Neural cell (in vitro differentiated cells): ENCODE data around the gene CTSZ. TPM values are rescaled to one million over a fixed set of nuclear protein-coding genes. Genes with fewer than 3 reads are reported as not detected.

Experiments
- H2AFZ ChIP-seq: fragments of 200-600, 300-800 bp; sonication (generic), shearing (Covaris generic); 2 replicates; pipeline ENCODE4 v1.6.0; 2014; ENCODE audit warnings: low read depth, mild to moderate bottlenecking, antibody characterized with exemption, low read length, moderate library complexity
- H3F3A ChIP-seq: fragments of 200-600 bp; shearing (Covaris generic); 2 replicates; pipeline ENCODE4 v1.6.1; 2016; ENCODE audit warnings: mild to moderate bottlenecking, moderate library complexity, mixed read lengths, antibody characterized with exemption, low read length; ENCODE audit not compliant: insufficient read depth, poor library complexity, severe bottlenecking
- H3K27ac ChIP-seq: fragments of 200-600, 300-800 bp; sonication (generic), shearing (Covaris generic); 2 replicates; pipeline ENCODE4 v1.5.1; 2014; ENCODE audit warnings: mild to moderate bottlenecking, low read length, moderate library complexity
- H3K27me3 ChIP-seq: fragments of 300-800, 200-600 bp; sonication (generic), shearing (Covaris generic); 2 replicates; pipeline ENCODE4 v1.6.0; 2014; ENCODE audit warnings: mild to moderate bottlenecking, low read depth, low read length, moderate library complexity; ENCODE audit not compliant: insufficient read depth
- H3K36me3 ChIP-seq: fragments of 300-800, 200-600 bp; sonication (generic), shearing (Covaris generic); 2 replicates; pipeline ENCODE4 v1.5.1; 2014; ENCODE audit warnings: mild to moderate bottlenecking, antibody characterized with exemption, low read length, moderate library complexity; ENCODE audit not compliant: insufficient read depth
- H3K4me2 ChIP-seq: fragments of 300-800, 200-600 bp; sonication (generic), shearing (Covaris generic); 2 replicates; pipeline ENCODE4 v1.6.0; 2014; ENCODE audit warnings: mild to moderate bottlenecking, low read length
- H3K4me3 ChIP-seq: fragments of 300-800, 200-600 bp; sonication (generic), shearing (Covaris generic); 2 replicates; pipeline ENCODE4 v1.5.1; 2014; ENCODE audit warnings: mild to moderate bottlenecking, low read length, moderate library complexity
- H3K79me2 ChIP-seq: fragments of 200-600 bp; shearing (Covaris generic); replicated peaks from 2 replicates; pipeline ENCODE4 v1.6.0; 2014; ENCODE audit warnings: mild to moderate bottlenecking, low read length, moderate library complexity; ENCODE audit not compliant: insufficient read depth
- H3K9ac ChIP-seq: fragments of 300-800, 200-600 bp; sonication (generic), shearing (Covaris generic); 2 replicates; pipeline ENCODE4 v1.6.1; 2016; ENCODE audit warnings: mild to moderate bottlenecking, low read length, mixed read lengths
- H3K9me2 ChIP-seq: fragments of 200-600 bp; shearing (Covaris generic); 2 replicates; pipeline ENCODE4 v1.6.1; 2016; ENCODE audit warnings: mild to moderate bottlenecking, low read length, mixed read lengths; ENCODE audit not compliant: insufficient read depth
- H3K9me3 ChIP-seq: fragments of 200-600, 300-800 bp; sonication (generic), shearing (Covaris generic); 2 replicates; pipeline ENCODE4 v1.6.1; 2016; ENCODE audit warnings: mild to moderate bottlenecking, mixed run types, low read length, moderate library complexity, mixed read lengths
- H4K20me1 ChIP-seq: fragments of 200-600 bp; shearing (Covaris generic); 2 replicates; pipeline ENCODE4 v1.6.1; 2016; ENCODE audit warnings: mild to moderate bottlenecking, mixed run types; ENCODE audit not compliant: insufficient read depth
- EP300 ChIP-seq: fragments of 450-650 bp; conservative IDR thresholded peaks from 2 replicates; pipeline ENCODE4 v1.6.1; 2014; ENCODE audit warnings: antibody characterized with exemption, mild to moderate bottlenecking, moderate library complexity; ENCODE audit not compliant: poor library complexity, severe bottlenecking
- EZH2 ChIP-seq: fragments of 200-600, 300-800 bp; shearing (Covaris generic), sonication (generic); IDR thresholded peaks from 2 replicates; pipeline ENCODE4 v1.6.1; 2014; ENCODE audit warnings: antibody characterized with exemption, low read length, borderline replicate concordance, mild to moderate bottlenecking; ENCODE audit not compliant: insufficient read depth, poor library complexity, severe bottlenecking
- MXI1 ChIP-seq: fragments of 450-650 bp; conservative IDR thresholded peaks from 2 replicates; pipeline ENCODE4 v1.6.1; 2014; ENCODE audit warnings: antibody characterized with exemption, mild to moderate bottlenecking; ENCODE audit not compliant: poor library complexity, severe bottlenecking
- POLR2AphosphoS5 ChIP-seq: IDR thresholded peaks from 2 replicates; pipeline ENCODE4 v1.6.1; 2012
- RAD21 ChIP-seq: fragments of 450-650 bp; conservative IDR thresholded peaks from 2 replicates; pipeline ENCODE4 v1.6.1; 2014; ENCODE audit warnings: antibody characterized with exemption, mild to moderate bottlenecking, moderate library complexity
- SMC3 ChIP-seq: fragments of 450-650 bp; conservative IDR thresholded peaks from 2 replicates; pipeline ENCODE4 v1.6.1; 2014; ENCODE audit warnings: antibody characterized with exemption, mild to moderate bottlenecking, moderate library complexity; ENCODE audit not compliant: poor library complexity
- TAF1 ChIP-seq: IDR thresholded peaks from 2 replicates; pipeline ENCODE4 v1.6.1; 2012; ENCODE audit warnings: low read depth
- polyA plus RNA-seq: library from polyadenylated mRNA; depleted of rRNA; stranded (reverse); fragments of >200 nt; gene quantifications from 2 replicates; pipeline ENCODE4 v1.2.3, GENCODE V29; 2014
- TF ChIP-seq, protein P1 (sequence below): IDR thresholded peaks from 2 replicates; pipeline ENCODE4 v1.6.1; 2012; ENCODE audit warnings: borderline replicate concordance
- TF ChIP-seq, protein P2 (sequence below): fragments of 450-650 bp; IDR thresholded peaks from 2 replicates; pipeline ENCODE4 v1.5.1; 2014; ENCODE audit warnings: antibody characterized with exemption, mild to moderate bottlenecking, moderate library complexity; ENCODE audit not compliant: poor library complexity, severe bottlenecking

Gene CTSZ
- polyA plus RNA-seq, 1 donor from 2014 or later: 0.31 TPM

DNA sequence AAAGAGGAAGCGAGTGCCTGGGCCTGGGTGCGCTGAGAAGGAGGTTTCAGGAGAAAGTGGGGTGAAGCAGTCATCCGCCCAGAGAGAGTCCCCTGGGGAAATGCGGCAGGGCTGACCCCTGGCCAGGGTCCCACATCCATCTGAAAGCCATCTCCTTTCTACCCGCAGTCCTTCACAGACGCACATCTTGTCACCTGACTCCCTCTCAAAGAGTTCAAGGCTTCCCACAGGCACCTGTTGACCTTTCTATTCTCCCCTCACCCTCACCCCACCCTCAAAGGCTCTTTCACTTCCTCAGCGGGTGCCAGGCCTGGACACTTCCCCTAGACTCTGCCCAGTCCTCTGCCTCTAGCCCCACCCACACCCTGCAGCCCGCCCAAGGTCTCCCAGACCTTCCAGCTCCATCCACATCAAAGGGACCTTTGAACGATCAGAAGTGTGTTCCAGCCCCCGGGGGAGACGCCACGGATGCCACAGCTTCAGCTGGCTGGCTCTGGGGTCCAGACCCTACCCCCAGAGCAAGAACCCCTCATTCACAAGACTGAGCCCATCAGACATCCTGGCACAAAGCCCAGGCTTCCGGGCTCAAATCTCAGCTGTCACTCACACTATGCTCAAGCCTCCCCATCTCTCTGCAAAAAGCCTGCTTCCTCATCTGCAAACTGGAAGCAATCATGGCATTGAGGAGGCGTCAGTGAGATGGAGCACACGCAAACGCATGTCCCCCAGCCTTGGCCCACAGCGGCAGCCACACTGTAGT lies 2.1 kb downstream of the CTSZ start:
- Histone ChIP-seq H3F3A (no peaks in the 10 kb centered on the region), H3K4me2 (no peak overlapping the region), H3K9me3 (no peaks in the 10 kb centered on the region), H3K79me2 (no peaks in the 10 kb centered on the region), H3K36me3 (no peaks in the 10 kb centered on the region), H4K20me1 (no peaks in the 10 kb centered on the region), H2AFZ (no peak overlapping the region), H3K27me3 (peaks cover 10% of the 10 kb centered on the region), H3K27ac (no peak overlapping the region), H3K9me2 (no peaks in the 10 kb centered on the region), H3K4me3 (no peak overlapping the region), H3K9ac (no peak overlapping the region)
- no peak for TF ChIP-seq POLR2AphosphoS5
- no peak for TF ChIP-seq SMC3
- TF ChIP-seq MXI1: no peak
- TF ChIP-seq TAF1: no peak
- TF ChIP-seq, protein P1, sequence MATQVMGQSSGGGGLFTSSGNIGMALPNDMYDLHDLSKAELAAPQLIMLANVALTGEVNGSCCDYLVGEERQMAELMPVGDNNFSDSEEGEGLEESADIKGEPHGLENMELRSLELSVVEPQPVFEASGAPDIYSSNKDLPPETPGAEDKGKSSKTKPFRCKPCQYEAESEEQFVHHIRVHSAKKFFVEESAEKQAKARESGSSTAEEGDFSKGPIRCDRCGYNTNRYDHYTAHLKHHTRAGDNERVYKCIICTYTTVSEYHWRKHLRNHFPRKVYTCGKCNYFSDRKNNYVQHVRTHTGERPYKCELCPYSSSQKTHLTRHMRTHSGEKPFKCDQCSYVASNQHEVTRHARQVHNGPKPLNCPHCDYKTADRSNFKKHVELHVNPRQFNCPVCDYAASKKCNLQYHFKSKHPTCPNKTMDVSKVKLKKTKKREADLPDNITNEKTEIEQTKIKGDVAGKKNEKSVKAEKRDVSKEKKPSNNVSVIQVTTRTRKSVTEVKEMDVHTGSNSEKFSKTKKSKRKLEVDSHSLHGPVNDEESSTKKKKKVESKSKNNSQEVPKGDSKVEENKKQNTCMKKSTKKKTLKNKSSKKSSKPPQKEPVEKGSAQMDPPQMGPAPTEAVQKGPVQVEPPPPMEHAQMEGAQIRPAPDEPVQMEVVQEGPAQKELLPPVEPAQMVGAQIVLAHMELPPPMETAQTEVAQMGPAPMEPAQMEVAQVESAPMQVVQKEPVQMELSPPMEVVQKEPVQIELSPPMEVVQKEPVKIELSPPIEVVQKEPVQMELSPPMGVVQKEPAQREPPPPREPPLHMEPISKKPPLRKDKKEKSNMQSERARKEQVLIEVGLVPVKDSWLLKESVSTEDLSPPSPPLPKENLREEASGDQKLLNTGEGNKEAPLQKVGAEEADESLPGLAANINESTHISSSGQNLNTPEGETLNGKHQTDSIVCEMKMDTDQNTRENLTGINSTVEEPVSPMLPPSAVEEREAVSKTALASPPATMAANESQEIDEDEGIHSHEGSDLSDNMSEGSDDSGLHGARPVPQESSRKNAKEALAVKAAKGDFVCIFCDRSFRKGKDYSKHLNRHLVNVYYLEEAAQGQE: no peak
- TF ChIP-seq RAD21: no peak
- TF ChIP-seq, protein P2, sequence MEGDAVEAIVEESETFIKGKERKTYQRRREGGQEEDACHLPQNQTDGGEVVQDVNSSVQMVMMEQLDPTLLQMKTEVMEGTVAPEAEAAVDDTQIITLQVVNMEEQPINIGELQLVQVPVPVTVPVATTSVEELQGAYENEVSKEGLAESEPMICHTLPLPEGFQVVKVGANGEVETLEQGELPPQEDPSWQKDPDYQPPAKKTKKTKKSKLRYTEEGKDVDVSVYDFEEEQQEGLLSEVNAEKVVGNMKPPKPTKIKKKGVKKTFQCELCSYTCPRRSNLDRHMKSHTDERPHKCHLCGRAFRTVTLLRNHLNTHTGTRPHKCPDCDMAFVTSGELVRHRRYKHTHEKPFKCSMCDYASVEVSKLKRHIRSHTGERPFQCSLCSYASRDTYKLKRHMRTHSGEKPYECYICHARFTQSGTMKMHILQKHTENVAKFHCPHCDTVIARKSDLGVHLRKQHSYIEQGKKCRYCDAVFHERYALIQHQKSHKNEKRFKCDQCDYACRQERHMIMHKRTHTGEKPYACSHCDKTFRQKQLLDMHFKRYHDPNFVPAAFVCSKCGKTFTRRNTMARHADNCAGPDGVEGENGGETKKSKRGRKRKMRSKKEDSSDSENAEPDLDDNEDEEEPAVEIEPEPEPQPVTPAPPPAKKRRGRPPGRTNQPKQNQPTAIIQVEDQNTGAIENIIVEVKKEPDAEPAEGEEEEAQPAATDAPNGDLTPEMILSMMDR: no peak
- no peak for TF ChIP-seq EP300
- TF ChIP-seq EZH2: no peak

DNA sequence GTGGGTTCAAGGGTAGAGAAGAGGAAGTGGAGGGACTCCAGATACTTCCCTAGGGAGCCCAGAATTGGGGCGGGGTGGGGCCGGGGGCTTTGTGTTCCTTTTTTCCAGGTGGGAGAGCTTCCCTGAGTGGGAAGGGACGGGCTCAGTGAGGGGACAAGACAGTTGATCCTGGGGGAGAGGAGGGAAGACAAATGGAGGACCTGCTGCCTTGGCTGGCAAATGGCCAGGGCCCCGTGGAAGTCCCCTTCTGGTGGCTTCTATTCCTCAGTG lies 2.6 kb downstream of the CTSZ start:
- H3K4me3 ChIP-seq: no peak overlapping the region
- H3K9ac ChIP-seq: no peak overlapping the region
- no peaks in the 10 kb centered on the region for H3K79me2 ChIP-seq
- no peaks in the 10 kb centered on the region for H4K20me1 ChIP-seq
- H3K27me3 ChIP-seq: peaks cover 10% of the 10 kb centered on the region
- no peaks in the 10 kb centered on the region for H3K9me3 ChIP-seq
- H3K4me2 ChIP-seq: no peak overlapping the region
- TF ChIP-seq MXI1 (no peak), RAD21 (no peak), EP300 (no peak), TAF1 (no peak), EZH2 (no peak), POLR2AphosphoS5 (no peak), SMC3 (no peak)
- TF ChIP-seq, protein P2: no peak
- TF ChIP-seq, protein P1: no peak
- H3K27ac ChIP-seq: no peak overlapping the region
- no peaks in the 10 kb centered on the region for H3K9me2 ChIP-seq
- H3K36me3 ChIP-seq: no peaks in the 10 kb centered on the region
- H2AFZ ChIP-seq: no peak overlapping the region
- no peaks in the 10 kb centered on the region for H3F3A ChIP-seq
